Measurements from ENCODE around the gene SGO2. TPM values are rescaled to one million over a fixed set of nuclear protein-coding genes. Genes with fewer than 3 reads are reported as not detected.

SGO2 gene
- total RNA-seq, 1 experiment from 2014 or later, result 20.1 TPM

DNA sequence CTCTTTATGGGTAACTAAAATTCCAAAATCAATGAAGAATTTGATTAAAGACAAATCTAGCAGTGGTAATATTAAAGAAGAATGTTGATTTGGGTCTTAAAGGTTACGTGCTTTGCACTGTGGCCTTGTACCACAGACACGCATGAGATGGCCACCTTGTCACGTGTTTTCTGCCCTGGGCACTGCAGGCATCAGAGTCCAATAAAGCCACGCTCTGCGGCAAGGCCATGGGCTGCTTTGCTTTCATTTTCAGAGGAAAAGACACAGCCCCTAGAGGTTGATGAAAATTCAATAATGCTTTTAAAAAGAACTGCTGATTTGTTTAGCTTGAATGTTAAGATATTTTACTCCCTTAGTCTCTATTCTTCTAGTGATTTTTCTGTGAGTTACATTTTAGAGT is 90.2 kb downstream of the SGO2 start:
- H3K36me3 ChIP-seq (ENCODE audit: control insufficient read depth, insufficient read depth, low read length), result no peaks in the 10 kb centered on the region
- H3K27me3 ChIP-seq (replicated peaks; ENCODE audit: control insufficient read depth, insufficient read depth, low read length), result no peaks in the 10 kb centered on the region
- Mint-ChIP-seq H3K9me3 (ENCODE audit: unreplicated experiment) (no peaks in the 10 kb centered on the region), H3K27me3 (ENCODE audit: insufficient read depth, unreplicated experiment) (no peaks in the 10 kb centered on the region), H3K4me1 (ENCODE audit: low read depth, unreplicated experiment) (peaks cover 7% of the 10 kb centered on the region), H3K36me3 (ENCODE audit: insufficient read depth, unreplicated experiment) (no peaks in the 10 kb centered on the region), H3K27ac (ENCODE audit: unreplicated experiment) (no peak overlapping the region), H3K4me3 (ENCODE audit: unreplicated experiment) (no peak overlapping the region)
- intact Hi-C loops (cut with micrococcal nuclease; ENCODE audit: unreplicated experiment), result no loop called here
- ChIA-PET POLR2A (no interaction called here), CTCF (no interaction called here)
- no peaks in the 10 kb centered on the region for H3K4me1 ChIP-seq
- TF ChIP-seq, protein P1, sequence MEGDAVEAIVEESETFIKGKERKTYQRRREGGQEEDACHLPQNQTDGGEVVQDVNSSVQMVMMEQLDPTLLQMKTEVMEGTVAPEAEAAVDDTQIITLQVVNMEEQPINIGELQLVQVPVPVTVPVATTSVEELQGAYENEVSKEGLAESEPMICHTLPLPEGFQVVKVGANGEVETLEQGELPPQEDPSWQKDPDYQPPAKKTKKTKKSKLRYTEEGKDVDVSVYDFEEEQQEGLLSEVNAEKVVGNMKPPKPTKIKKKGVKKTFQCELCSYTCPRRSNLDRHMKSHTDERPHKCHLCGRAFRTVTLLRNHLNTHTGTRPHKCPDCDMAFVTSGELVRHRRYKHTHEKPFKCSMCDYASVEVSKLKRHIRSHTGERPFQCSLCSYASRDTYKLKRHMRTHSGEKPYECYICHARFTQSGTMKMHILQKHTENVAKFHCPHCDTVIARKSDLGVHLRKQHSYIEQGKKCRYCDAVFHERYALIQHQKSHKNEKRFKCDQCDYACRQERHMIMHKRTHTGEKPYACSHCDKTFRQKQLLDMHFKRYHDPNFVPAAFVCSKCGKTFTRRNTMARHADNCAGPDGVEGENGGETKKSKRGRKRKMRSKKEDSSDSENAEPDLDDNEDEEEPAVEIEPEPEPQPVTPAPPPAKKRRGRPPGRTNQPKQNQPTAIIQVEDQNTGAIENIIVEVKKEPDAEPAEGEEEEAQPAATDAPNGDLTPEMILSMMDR (IDR thresholded peaks at IDR 0.05; ENCODE audit: insufficient read depth in 1 of 2, low read depth in 1 of 2, low read length in 1 of 2, severe bottlenecking in 1 of 2, unreplicated experiment in 1 of 2), result no peak
- DNase-seq, result no peak
- BruUV-seq (replicated peaks), result no TSS peak
- no peak overlapping the region for H3K4me3 ChIP-seq (ENCODE audit: low read depth, low read length)
- H3K9me3 ChIP-seq, result no peaks in the 10 kb centered on the region

DNA sequence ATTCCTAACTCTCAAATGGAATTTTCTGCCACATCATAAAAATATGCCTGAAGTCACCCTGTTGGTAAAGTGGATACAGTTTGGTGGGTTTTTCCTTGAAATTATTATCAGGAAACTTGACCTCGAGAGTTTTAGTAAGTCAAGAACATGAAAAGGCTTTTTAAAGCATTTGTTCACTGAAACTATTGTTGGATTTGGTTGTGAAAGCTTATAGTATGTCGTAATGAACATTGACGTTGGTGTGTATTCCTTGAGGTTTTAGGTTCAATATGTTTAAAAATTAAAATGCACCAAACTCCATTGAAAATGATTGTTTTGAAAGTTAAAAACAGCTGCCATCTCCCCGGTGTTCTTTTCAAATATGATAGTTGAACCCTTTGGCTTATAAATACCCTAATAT is 90.6 kb downstream of the SGO2 start:
- no peak for DNase-seq
- Mint-ChIP-seq H3K4me1 (ENCODE audit: low read depth, unreplicated experiment) (peaks cover 7% of the 10 kb centered on the region), H3K4me3 (ENCODE audit: unreplicated experiment) (no peak overlapping the region), H3K36me3 (ENCODE audit: insufficient read depth, unreplicated experiment) (no peaks in the 10 kb centered on the region), H3K27ac (ENCODE audit: unreplicated experiment) (no peak overlapping the region), H3K9me3 (ENCODE audit: unreplicated experiment) (no peaks in the 10 kb centered on the region), H3K27me3 (ENCODE audit: insufficient read depth, unreplicated experiment) (no peaks in the 10 kb centered on the region)
- no peaks in the 10 kb centered on the region for H3K36me3 ChIP-seq (ENCODE audit: control insufficient read depth, insufficient read depth, low read length)
- ChIA-PET POLR2A (no interaction called here), CTCF (no interaction called here)
- no peaks in the 10 kb centered on the region for H3K27me3 ChIP-seq (replicated peaks; ENCODE audit: control insufficient read depth, insufficient read depth, low read length)
- TF ChIP-seq, protein P1 (IDR thresholded peaks at IDR 0.05; ENCODE audit: insufficient read depth in 1 of 2, low read depth in 1 of 2, low read length in 1 of 2, severe bottlenecking in 1 of 2, unreplicated experiment in 1 of 2), result no peak
- intact Hi-C loops (cut with micrococcal nuclease; ENCODE audit: unreplicated experiment), result no loop called here
- H3K9me3 ChIP-seq, result no peaks in the 10 kb centered on the region
- no peaks in the 10 kb centered on the region for H3K4me1 ChIP-seq
- BruUV-seq (replicated peaks), result no TSS peak
- H3K4me3 ChIP-seq (ENCODE audit: low read depth, low read length), result no peak overlapping the region

DNA sequence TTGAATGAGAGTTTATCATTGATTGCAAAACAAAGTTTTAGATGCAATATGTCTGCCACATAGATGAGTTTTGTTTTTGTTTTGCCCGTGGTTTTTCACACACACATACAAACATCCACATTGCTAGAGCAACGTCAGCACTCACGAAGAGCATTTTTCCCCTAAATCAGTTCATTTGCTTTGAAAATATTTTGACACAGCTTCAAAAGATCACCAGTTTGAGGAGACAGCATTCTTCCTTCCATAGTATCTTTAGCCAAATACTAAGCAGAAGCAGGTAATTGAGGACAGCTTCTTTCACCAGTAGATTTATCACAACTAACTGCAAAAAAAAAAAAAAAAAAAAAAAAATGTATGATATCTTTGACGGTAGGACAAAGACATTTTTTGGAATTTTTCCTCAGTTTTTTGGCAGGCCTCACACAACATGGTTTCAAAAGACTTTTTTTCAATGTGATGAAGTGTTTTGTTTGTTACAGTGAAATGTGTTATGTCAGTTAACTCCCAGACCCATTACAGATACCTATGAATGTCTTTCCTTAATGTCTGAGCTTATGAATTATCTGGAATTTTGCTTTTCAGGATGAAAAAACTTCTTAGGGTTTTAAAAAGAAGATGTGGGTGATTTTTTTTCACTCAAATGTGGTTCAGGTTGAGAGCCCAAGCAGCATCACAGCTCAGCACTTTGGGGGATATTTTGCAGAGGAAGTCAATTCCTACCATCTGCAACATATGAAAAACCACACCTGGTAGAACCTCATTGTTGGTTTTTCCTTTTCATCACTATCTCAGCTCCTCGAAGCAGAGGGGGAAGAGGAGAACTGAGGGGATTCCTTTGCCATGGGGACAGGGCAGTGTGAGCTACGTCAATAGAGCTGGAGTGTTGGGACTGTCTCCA is 91.4 kb downstream of the SGO2 start:
- Histone ChIP-seq H3K4me1 (no peaks in the 10 kb centered on the region), H3K36me3 (ENCODE audit: control insufficient read depth, insufficient read depth, low read length) (no peaks in the 10 kb centered on the region), H3K27me3 (replicated peaks; ENCODE audit: control insufficient read depth, insufficient read depth, low read length) (no peaks in the 10 kb centered on the region), H3K4me3 (ENCODE audit: low read depth, low read length) (no peak overlapping the region), H3K9me3 (no peaks in the 10 kb centered on the region)
- Mint-ChIP-seq H3K36me3 (ENCODE audit: insufficient read depth, unreplicated experiment) (no peaks in the 10 kb centered on the region), H3K27ac (ENCODE audit: unreplicated experiment) (no peak overlapping the region), H3K27me3 (ENCODE audit: insufficient read depth, unreplicated experiment) (no peaks in the 10 kb centered on the region), H3K4me1 (ENCODE audit: low read depth, unreplicated experiment) (peaks cover 7% of the 10 kb centered on the region), H3K9me3 (ENCODE audit: unreplicated experiment) (no peaks in the 10 kb centered on the region), H3K4me3 (ENCODE audit: unreplicated experiment) (no peak overlapping the region)
- intact Hi-C loops (cut with micrococcal nuclease; ENCODE audit: unreplicated experiment), result loop anchor here (1.0 to 2.0 kb wide), 3 partner anchors 39 to 86 kb away; no protein-coding TSS in a partner anchor
- no peak for DNase-seq
- no TSS peak for BruUV-seq (replicated peaks)
- ChIA-PET POLR2A (no interaction called here), CTCF (no interaction called here)
- TF ChIP-seq, protein P1 (IDR thresholded peaks at IDR 0.05; ENCODE audit: insufficient read depth in 1 of 2, low read depth in 1 of 2, low read length in 1 of 2, severe bottlenecking in 1 of 2, unreplicated experiment in 1 of 2), result no peak
